H9 (cell line): ENCODE results near the gene COPB1. TPM values are rescaled to one million over a fixed set of nuclear protein-coding genes. Genes with fewer than 3 reads are reported as not detected.

Experiments
- DNase-seq: peaks from one replicate; pipeline ENCODE4 v3.0.0-alpha.2; 2017
- H2AFZ ChIP-seq: one replicate; pipeline ENCODE4 v1.6.1; 2013; ENCODE audit warnings: mild to moderate bottlenecking, low read length, control low read depth, moderate library complexity
- H2AK5ac ChIP-seq: 2 replicates; pipeline ENCODE4 v1.6.1; 2013; ENCODE audit warnings: low read length, control low read depth, mixed read lengths; ENCODE audit not compliant: insufficient read length
- H2BK120ac ChIP-seq: one replicate; pipeline ENCODE4 v1.6.1; 2013; ENCODE audit warnings: low read depth, mild to moderate bottlenecking, low read length, control low read depth, inconsistent platforms; ENCODE audit not compliant: poor library complexity, severe bottlenecking
- H2BK12ac ChIP-seq: 2 replicates; pipeline ENCODE4 v1.6.1; 2013; ENCODE audit warnings: low read length, control low read depth, mixed read lengths, low read depth; ENCODE audit not compliant: insufficient read length
- H2BK15ac ChIP-seq: 2 replicates; pipeline ENCODE4 v1.6.1; 2013; ENCODE audit warnings: low read depth, low read length, control low read depth
- H2BK20ac ChIP-seq: one replicate; pipeline ENCODE4 v1.6.1; 2013; ENCODE audit warnings: low read depth, mild to moderate bottlenecking, low read length, control low read depth, inconsistent platforms; ENCODE audit not compliant: poor library complexity, severe bottlenecking
- H2BK5ac ChIP-seq: 2 replicates; pipeline ENCODE4 v1.6.1; 2013; ENCODE audit warnings: low read length, control low read depth, mixed read lengths; ENCODE audit not compliant: insufficient read length
- H3K14ac ChIP-seq: 2 replicates; pipeline ENCODE4 v1.6.1; 2013; ENCODE audit warnings: low read length, control low read depth; ENCODE audit not compliant: insufficient read depth
- H3K18ac ChIP-seq: 2 replicates; pipeline ENCODE4 v1.6.1; 2013; ENCODE audit warnings: low read depth, mild to moderate bottlenecking, mixed read lengths, low read length, control low read depth; ENCODE audit not compliant: insufficient read length
- H3K23ac ChIP-seq: 2 replicates; pipeline ENCODE4 v1.6.1; 2013; ENCODE audit warnings: low read length, control low read depth, mixed read lengths, low read depth; ENCODE audit not compliant: insufficient read length
- H3K23me2 ChIP-seq: 2 replicates; pipeline ENCODE4 v1.6.1; 2013; ENCODE audit warnings: low read depth, mild to moderate bottlenecking, mixed read lengths, low read length, control low read depth; ENCODE audit not compliant: insufficient read length, poor library complexity, severe bottlenecking
- H3K27ac ChIP-seq: 2 replicates; pipeline ENCODE4 v1.5.1; 2013; ENCODE audit warnings: low read length, control low read depth, mixed read lengths, low read depth; ENCODE audit not compliant: insufficient read length
- H3K27me3 ChIP-seq: 2 replicates; pipeline ENCODE4 v1.6.1; 2013; ENCODE audit warnings: low read length, control low read depth, inconsistent platforms; ENCODE audit not compliant: insufficient read depth
- H3K4ac ChIP-seq: 2 replicates; pipeline ENCODE4 v1.6.1; 2013; ENCODE audit warnings: low read depth, mild to moderate bottlenecking, control low read depth, inconsistent platforms, low read length, moderate library complexity
- H3K4me1 ChIP-seq: 2 replicates; pipeline ENCODE4 v1.6.1; 2013; ENCODE audit warnings: low read length, control low read depth, inconsistent platforms; ENCODE audit not compliant: insufficient read depth
- H3K4me2 ChIP-seq: 2 replicates; pipeline ENCODE4 v1.6.1; 2013; ENCODE audit warnings: low read length, control low read depth, mixed read lengths; ENCODE audit not compliant: insufficient read length, insufficient read depth
- H3K56ac ChIP-seq: 2 replicates; pipeline ENCODE4 v1.6.1; 2013; ENCODE audit warnings: low read depth, mild to moderate bottlenecking, mixed read lengths, low read length, control low read depth; ENCODE audit not compliant: insufficient read length
- H3K79me1 ChIP-seq: 2 replicates; pipeline ENCODE4 v1.6.1; 2013; ENCODE audit warnings: low read depth, mild to moderate bottlenecking, moderate library complexity, low read length, control low read depth, inconsistent platforms; ENCODE audit not compliant: insufficient read depth, poor library complexity, severe bottlenecking
- H3K79me2 ChIP-seq: 2 replicates; pipeline ENCODE4 v1.6.1; 2013; ENCODE audit warnings: low read length, control low read depth, inconsistent platforms; ENCODE audit not compliant: insufficient read depth
- H3K9ac ChIP-seq: 2 replicates; pipeline ENCODE4 v1.6.1; 2013; ENCODE audit warnings: low read length, control low read depth, mixed read lengths; ENCODE audit not compliant: insufficient read length; ENCODE audit errors: extremely low read depth
- H3K9me3 ChIP-seq: one replicate; pipeline ENCODE4 v1.6.1; 2013; ENCODE audit warnings: low read depth, low read length, inconsistent platforms; ENCODE audit not compliant: control insufficient read depth
- H3T11ph ChIP-seq: one replicate; pipeline ENCODE4 v1.6.1; 2013; ENCODE audit warnings: mild to moderate bottlenecking, low read length, control low read depth, inconsistent platforms
- H4K20me1 ChIP-seq: one replicate; pipeline ENCODE4 v1.6.1; 2013; ENCODE audit not compliant: control insufficient read depth, insufficient read length, insufficient read depth
- H4K5ac ChIP-seq: 2 replicates; pipeline ENCODE4 v1.6.1; 2013; ENCODE audit warnings: low read depth, mild to moderate bottlenecking, mixed read lengths, low read length, control low read depth; ENCODE audit not compliant: insufficient read length
- H4K8ac ChIP-seq: replicated peaks from 2 replicates; pipeline ENCODE4 v1.6.1; 2013; ENCODE audit warnings: low read length, control low read depth, mixed read lengths, low read depth; ENCODE audit not compliant: insufficient read length
- H4K91ac ChIP-seq: 2 replicates; pipeline ENCODE4 v1.6.1; 2013; ENCODE audit warnings: low read depth, mild to moderate bottlenecking, moderate library complexity, mixed read lengths, low read length, control low read depth; ENCODE audit not compliant: insufficient read length
- H3K27ac Mint-ChIP-seq, 3 experiments: 2 replicates in 2 of 3; 3 replicates in 1 of 3; pipeline ENCODE4 v1.8.0; 2020 to 2021; ENCODE audit warnings: mixed read lengths in 3 of 3, mild to moderate bottlenecking in 1 of 3, moderate library complexity in 1 of 3
- H3K27me3 Mint-ChIP-seq: 2 replicates; pipeline ENCODE4 v1.8.0; 2021; ENCODE audit warnings: low read depth, mild to moderate bottlenecking, moderate library complexity, mixed read lengths
- H3K36me3 Mint-ChIP-seq, 3 experiments: 2 replicates in 2 of 3; 3 replicates in 1 of 3; pipeline ENCODE4 v1.8.0; 2020 to 2021; ENCODE audit warnings: low read depth in 3 of 3, mixed read lengths in 3 of 3; ENCODE audit not compliant: insufficient read depth in 1 of 3
- H3K4me1 Mint-ChIP-seq, 2 experiments: 2 replicates each; pipeline ENCODE4 v1.8.0; 2020; ENCODE audit warnings: mixed read lengths in 2 of 2
- H3K4me3 Mint-ChIP-seq, 2 experiments: 2 replicates in 1 of 2; 3 replicates in 1 of 2; pipeline ENCODE4 v1.8.0; 2020 to 2021; ENCODE audit warnings: mild to moderate bottlenecking in 2 of 2, mixed read lengths in 2 of 2, moderate library complexity in 1 of 2
- H3K9me3 Mint-ChIP-seq, 2 experiments: 2 replicates in 1 of 2; 3 replicates in 1 of 2; pipeline ENCODE4 v1.8.0; 2020; ENCODE audit warnings: mild to moderate bottlenecking in 2 of 2, mixed read lengths in 2 of 2, moderate library complexity in 1 of 2
- WGBS: extraction: QIAGEN DNeasy Blood & Tissue Kit; methylation state at CpG from one replicate; pipeline ENCODE4 v1.1.7; 2013; ENCODE audit warnings: missing lambda C conversion rate, low lambda C conversion rate, mixed read lengths; ENCODE audit not compliant: insufficient read length; ENCODE audit errors: extremely low coverage; 5-methylcytosine and 5-hydroxymethylcytosine counted together
- total RNA-seq: library from RNA; stranded (reverse); gene quantifications from 2 replicates; pipeline ENCODE4 v1.2.1, GENCODE V29; 2021
- TF ChIP-seq, protein P1 (sequence below): fragments of 200-600 bp; sonication (generic); conservative IDR thresholded peaks from 3 replicates; pipeline ENCODE4 v1.8.0; 2021; ENCODE audit warnings: antibody characterized with exemption, mild to moderate bottlenecking

The COPB1 gene
- total RNA-seq, 1 experiment from 2014 or later: 71.6 TPM

DNA sequence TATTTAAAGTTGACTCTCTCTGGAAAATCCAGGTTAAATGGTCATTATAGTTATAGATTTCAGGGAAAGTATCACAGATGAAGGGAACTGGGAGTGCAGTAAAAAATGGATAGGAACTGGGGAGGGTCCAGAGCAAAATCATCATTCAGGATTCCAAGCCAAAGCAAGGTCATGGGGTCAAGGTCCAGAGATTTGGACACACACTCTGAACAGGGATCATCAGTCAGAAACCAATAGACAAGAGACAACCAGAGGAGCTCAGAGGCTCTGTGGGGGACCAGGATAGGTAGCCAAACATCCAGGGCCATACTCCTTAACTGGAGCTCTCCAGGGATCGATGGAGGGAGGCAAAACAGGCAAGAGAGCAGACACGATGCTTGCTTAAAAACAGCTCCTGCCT lies 47.8 kb upstream of the COPB1 start:
- Histone ChIP-seq H3K23ac (no peak overlapping the region), H3K23me2 (no peaks in the 10 kb centered on the region), H2BK5ac (no peak overlapping the region), H3K27me3 (no peaks in the 10 kb centered on the region), H3K79me2 (no peaks in the 10 kb centered on the region), H3K56ac (no peak overlapping the region), H2BK120ac (no peak overlapping the region), H3K4me2 (no peak overlapping the region), H2BK15ac (no peak overlapping the region), H2BK20ac (no peak overlapping the region), H4K5ac (no peak overlapping the region), H2BK12ac (no peak overlapping the region), H3K79me1 (no peaks in the 10 kb centered on the region), H2AFZ (no peak overlapping the region), H3T11ph (no peak overlapping the region), H2AK5ac (no peak overlapping the region), H3K18ac (no peak overlapping the region), H3K27ac (no peak overlapping the region), H3K4ac (no peak overlapping the region), H3K9ac (no peak overlapping the region), H3K9me3 (no peaks in the 10 kb centered on the region), H4K20me1 (no peaks in the 10 kb centered on the region), H4K91ac (no peak overlapping the region), H3K14ac (no peak overlapping the region), H4K8ac (no peak overlapping the region), H3K4me1 (no peaks in the 10 kb centered on the region; the same call in 1 of the 2 replicates)
- TF ChIP-seq, protein P1, sequence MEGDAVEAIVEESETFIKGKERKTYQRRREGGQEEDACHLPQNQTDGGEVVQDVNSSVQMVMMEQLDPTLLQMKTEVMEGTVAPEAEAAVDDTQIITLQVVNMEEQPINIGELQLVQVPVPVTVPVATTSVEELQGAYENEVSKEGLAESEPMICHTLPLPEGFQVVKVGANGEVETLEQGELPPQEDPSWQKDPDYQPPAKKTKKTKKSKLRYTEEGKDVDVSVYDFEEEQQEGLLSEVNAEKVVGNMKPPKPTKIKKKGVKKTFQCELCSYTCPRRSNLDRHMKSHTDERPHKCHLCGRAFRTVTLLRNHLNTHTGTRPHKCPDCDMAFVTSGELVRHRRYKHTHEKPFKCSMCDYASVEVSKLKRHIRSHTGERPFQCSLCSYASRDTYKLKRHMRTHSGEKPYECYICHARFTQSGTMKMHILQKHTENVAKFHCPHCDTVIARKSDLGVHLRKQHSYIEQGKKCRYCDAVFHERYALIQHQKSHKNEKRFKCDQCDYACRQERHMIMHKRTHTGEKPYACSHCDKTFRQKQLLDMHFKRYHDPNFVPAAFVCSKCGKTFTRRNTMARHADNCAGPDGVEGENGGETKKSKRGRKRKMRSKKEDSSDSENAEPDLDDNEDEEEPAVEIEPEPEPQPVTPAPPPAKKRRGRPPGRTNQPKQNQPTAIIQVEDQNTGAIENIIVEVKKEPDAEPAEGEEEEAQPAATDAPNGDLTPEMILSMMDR: no peak
- Mint-ChIP-seq H3K36me3 (no peaks in the 10 kb centered on the region), H3K9me3 (no peaks in the 10 kb centered on the region), H3K27me3 (no peaks in the 10 kb centered on the region), H3K4me3 (no peak overlapping the region), H3K4me1 (peaks cover 2 to 3% of the 10 kb centered on the region in 2 experiments), H3K27ac (no peak overlapping the region)
- WGBS: no CpG with 5 or more reads among the region's 2 CpGs
- DNase-seq: no peak
